Right cardiac atrium (tissue), 5 donors: ENCODE results near the gene PREX1. TPM values are rescaled to one million over a fixed set of nuclear protein-coding genes. Genes with fewer than 3 reads are reported as not detected.

Experiments
- ATAC-seq, 2 donors: fragments of 200-7000 bp; cut with Tn5 transposase; one replicate each; pipeline versions ENCODE4 v1.8.0 to v1.9.1; 2020; ENCODE audit warnings: moderate library complexity in 2 of 2, mild to moderate bottlenecking in 1 of 2
- DNase-seq, 3 donors: peaks; one replicate each; pipeline ENCODE4 v3.0.0-alpha.2; 2020
- H3K27ac ChIP-seq: one replicate; pipeline ENCODE4 v1.5.1; 2013; ENCODE audit warnings: mild to moderate bottlenecking, low read length, control low read depth, moderate library complexity
- H3K27me3 ChIP-seq: one replicate; pipeline ENCODE4 v1.6.1; 2013; ENCODE audit not compliant: control insufficient read depth, insufficient read depth
- H3K4me1 ChIP-seq: one replicate; pipeline ENCODE4 v1.6.1; 2013; ENCODE audit warnings: low read length; ENCODE audit not compliant: control insufficient read depth, insufficient read depth
- H3K4me3 ChIP-seq: one replicate; pipeline ENCODE4 v1.5.1; 2013; ENCODE audit warnings: low read length, control low read depth
- H3K9me3 ChIP-seq: one replicate; pipeline ENCODE4 v1.6.1; 2013; ENCODE audit warnings: low read length; ENCODE audit not compliant: control insufficient read depth
- WGBS: extraction: QIAGEN DNeasy Blood & Tissue Kit; methylation state at CpG from one replicate; pipeline ENCODE4 v1.1.7; 2013; 5-methylcytosine and 5-hydroxymethylcytosine counted together
- intact Hi-C, 4 donors: fragments of 100-400 bp; cut with DNase I; formaldehyde crosslinking; loops; one replicate each; pipeline versions ENCODE4 v1.11.0 to v1.14.0; 2022 to 2023
- polyA plus RNA-seq: library from polyadenylated mRNA; stranded (reverse); fragments of 200-250 nt; gene quantifications from one replicate; pipeline ENCODE4 v1.2.3, GENCODE V29; 2013
- total RNA-seq, 4 donors: library from RNA; stranded (reverse); fragmentation: NEBNext Ultra II Directional; extraction: Animal tissue kit (Norgen Biotek cat#: 25700); gene quantifications; one replicate each; pipeline ENCODE4 v1.2.1, GENCODE V29; 2021
- donor health status: healthy with polysubstance abuse.
- donor health status: DM: no; HTN: yes; CAD: no.
- donor health status: DM: no; HTN: no; CAD: no.
- donor health status: DM: no; HTN: yes; CAD: no; lungs with severe emphysema.
- donor health status: DM: yes; HTN: yes; CAD: no.

The PREX1 gene
- total and polyA plus RNA-seq, 5 donors = 9.0 to 16.2 (median 13.9) TPM

- Histone ChIP-seq H3K4me1 (peaks cover 6% of the 10 kb centered on the region), H3K27ac (no peak overlapping the region), H3K27me3 (no peaks in the 10 kb centered on the region), H3K9me3 (no peaks in the 10 kb centered on the region), H3K4me3 (no peak overlapping the region)
- ATAC-seq (no peak), DNase-seq (no peak)
- intact Hi-C loops = no loop called here
- WGBS = 53% methylated on average over 5 of the region's 5 CpGs
Measured at GRCh38 chr20:48790473-48791003, 37.3 kb downstream of the PREX1 start.

- no peaks in the 10 kb centered on the region for H3K9me3 ChIP-seq
- intact Hi-C loops = no loop called here
- no peaks in the 10 kb centered on the region for H3K27me3 ChIP-seq
- no peak overlapping the region for H3K4me3 ChIP-seq
- DNase-seq = no peak
- H3K27ac ChIP-seq = no peak overlapping the region
- 83% methylated on average over 9 of the region's 9 CpGs for WGBS
- peaks cover 6% of the 10 kb centered on the region for H3K4me1 ChIP-seq
- ATAC-seq = no peak
Measured at GRCh38 chr20:48789781-48790472, 37.9 kb downstream of the PREX1 start.

- H3K27me3 ChIP-seq = no peaks in the 10 kb centered on the region
- no peak overlapping the region for H3K4me3 ChIP-seq
- WGBS = 75% methylated on average over 6 of the region's 6 CpGs
- H3K27ac ChIP-seq = no peak overlapping the region
- intact Hi-C loops = no loop called here
- DNase-seq = no peak
- no peak for ATAC-seq
- H3K4me1 ChIP-seq = peaks cover 6% of the 10 kb centered on the region
- H3K9me3 ChIP-seq = no peaks in the 10 kb centered on the region
Measured at GRCh38 chr20:48789185-48789668, 38.6 kb downstream of the PREX1 start.

- DNase-seq (no peak), ATAC-seq (no peak)
- H3K27me3 ChIP-seq = no peaks in the 10 kb centered on the region
- no peak overlapping the region for H3K27ac ChIP-seq
- H3K4me1 ChIP-seq = peaks cover 6% of the 10 kb centered on the region
- no peak overlapping the region for H3K4me3 ChIP-seq
- WGBS = 86% methylated on average over 9 of the region's 9 CpGs
- H3K9me3 ChIP-seq = no peaks in the 10 kb centered on the region
- intact Hi-C loops = no loop called here
Measured at GRCh38 chr20:48788486-48789072, 39.2 kb downstream of the PREX1 start.

GRCh38 chr20:48787861-48788375 lies 39.9 kb downstream of the PREX1 start:
- H3K4me1 ChIP-seq = peaks cover 6% of the 10 kb centered on the region
- no peak overlapping the region for H3K27ac ChIP-seq
- ATAC-seq (no peak), DNase-seq (no peak)
- H3K4me3 ChIP-seq = no peak overlapping the region
- WGBS = 77% methylated on average over 9 of the region's 9 CpGs
- intact Hi-C loops = no loop called here
- H3K27me3 ChIP-seq = no peaks in the 10 kb centered on the region
- H3K9me3 ChIP-seq = no peaks in the 10 kb centered on the region

- no peaks in the 10 kb centered on the region for H3K9me3 ChIP-seq
- peaks cover 6% of the 10 kb centered on the region for H3K4me1 ChIP-seq
- WGBS = 79% methylated on average over 19 of the region's 19 CpGs
- no peak overlapping the region for H3K27ac ChIP-seq
- H3K4me3 ChIP-seq = no peak overlapping the region
- H3K27me3 ChIP-seq = no peaks in the 10 kb centered on the region
- DNase-seq (no peak), ATAC-seq (no peak)
- intact Hi-C loops = no loop called here
Measured at GRCh38 chr20:48786951-48787705, 40.7 kb downstream of the PREX1 start.

- DNase-seq (no peak), ATAC-seq (no peak)
- Histone ChIP-seq H3K27me3 (no peaks in the 10 kb centered on the region), H3K4me3 (no peak overlapping the region), H3K9me3 (no peaks in the 10 kb centered on the region), H3K4me1 (peaks cover 4% of the 10 kb centered on the region), H3K27ac (no peak overlapping the region)
- intact Hi-C loops = no loop called here
- 95% methylated on average over 8 of the region's 8 CpGs for WGBS
Measured at GRCh38 chr20:48785801-48786200, 42.0 kb downstream of the PREX1 start.

- no peak overlapping the region for H3K27ac ChIP-seq
- intact Hi-C loops = no loop called here
- no peaks in the 10 kb centered on the region for H3K9me3 ChIP-seq
- 97% methylated on average over 6 of the region's 6 CpGs for WGBS
- H3K27me3 ChIP-seq = no peaks in the 10 kb centered on the region
- H3K4me3 ChIP-seq = no peak overlapping the region
- peaks cover 4% of the 10 kb centered on the region for H3K4me1 ChIP-seq
- no peak for ATAC-seq
- no peak for DNase-seq
Measured at GRCh38 chr20:48785256-48785655, 42.5 kb downstream of the PREX1 start.

GRCh38 chr20:48784273-48784641 lies 43.5 kb downstream of the PREX1 start:
- DNase-seq = no peak
- Histone ChIP-seq H3K27me3 (no peaks in the 10 kb centered on the region), H3K4me1 (peaks cover 2% of the 10 kb centered on the region), H3K4me3 (no peak overlapping the region), H3K9me3 (no peaks in the 10 kb centered on the region), H3K27ac (no peak overlapping the region)
- intact Hi-C loops = no loop called here
- WGBS = 82% methylated on average over 5 of the region's 5 CpGs
- ATAC-seq = no peak

GRCh38 chr20:48783533-48784272 lies 44.1 kb downstream of the PREX1 start:
- DNase-seq (no peak), ATAC-seq (no peak)
- 80% methylated on average over 9 of the region's 9 CpGs for WGBS
- H3K4me3 ChIP-seq = no peak overlapping the region
- no peak overlapping the region for H3K27ac ChIP-seq
- intact Hi-C loops = no loop called here
- no peaks in the 10 kb centered on the region for H3K4me1 ChIP-seq
- no peaks in the 10 kb centered on the region for H3K27me3 ChIP-seq
- H3K9me3 ChIP-seq = no peaks in the 10 kb centered on the region
